Activated CD8-positive, alpha-beta T cell treated with anti-CD3 and anti-CD28 coated beads for 36 hours (primary cell): Measurements from ENCODE around the gene EIF4G3. TPM values are rescaled to one million over a fixed set of nuclear protein-coding genes. Genes with fewer than 3 reads are reported as not detected.
"Not testable (repeated sequence)": the region's sequence is repeated elsewhere in the genome, so short reads cannot be mapped to it uniquely, and the experiment has no call there.

Source experiments
- ATAC-seq: fragments of 200-7000 bp; cut with Tn5 transposase; one replicate; pipeline ENCODE4 v1.10.0; 2021; ENCODE audit warnings: mild to moderate bottlenecking, moderate library complexity
- CTCF ChIA-PET: fragments of 350-600 bp; sonication (Branson Sonifier 250); formaldehyde crosslinking; loops from one replicate; lab custom pipeline; 2021; ENCODE audit warnings: antibody characterized with exemption; lab: Charles Lee
- POLR2A ChIA-PET: fragments of 350-600 bp; sonication (Branson Sonifier 250); formaldehyde crosslinking; loops from one replicate; lab custom pipeline; 2021; ENCODE audit warnings: antibody characterized with exemption; lab: Charles Lee
- DNase-seq: peaks from one replicate; pipeline ENCODE4 v3.0.0-alpha.2; 2020
- H3K27ac Mint-ChIP-seq: one replicate; pipeline ENCODE4 v1.8.0; 2021; ENCODE audit warnings: mild to moderate bottlenecking, mixed read lengths
- H3K27me3 Mint-ChIP-seq: one replicate; pipeline ENCODE4 v1.8.0; 2021; ENCODE audit warnings: mixed read lengths
- H3K36me3 Mint-ChIP-seq: one replicate; pipeline ENCODE4 v1.8.0; 2021; ENCODE audit warnings: low read depth, mixed read lengths
- H3K4me1 Mint-ChIP-seq: one replicate; pipeline ENCODE4 v1.8.0; 2021; ENCODE audit warnings: low read depth, mixed read lengths
- H3K4me3 Mint-ChIP-seq: one replicate; pipeline ENCODE4 v1.8.0; 2021; ENCODE audit warnings: mild to moderate bottlenecking, moderate library complexity, mixed read lengths
- H3K9me3 Mint-ChIP-seq: one replicate; pipeline ENCODE4 v1.8.0; 2021; ENCODE audit warnings: mixed read lengths
- CTCF ChIP-seq: fragments of 200-600 bp; IDR thresholded peaks from one replicate; pipeline ENCODE4 v1.8.0; 2022; ENCODE audit warnings: antibody characterized with exemption, mild to moderate bottlenecking
- intact Hi-C: fragments of 100-400 bp; cut with micrococcal nuclease; formaldehyde crosslinking; loops from one replicate; pipeline ENCODE4 v1.10.0; 2022
- total RNA-seq, 2 experiments: library from RNA; stranded (reverse); gene quantifications; one replicate each; pipeline ENCODE4 v1.2.3, GENCODE V29; 2021

The EIF4G3 gene
- total RNA-seq, 2 experiments from 2014 or later, result 48.2 to 48.4 TPM

- no peak for ATAC-seq
- intact Hi-C loops, result no loop called here
These were observed 263.5 kb downstream of the EIF4G3 start for GRCh38 chr1:20913242-20913641.

GRCh38 chr1:20907526-20907925 lies 269.2 kb downstream of the EIF4G3 start:
- H3K27me3 Mint-ChIP-seq, H3K4me1 Mint-ChIP-seq, intact Hi-C loops, CTCF ChIA-PET, ATAC-seq, H3K4me3 Mint-ChIP-seq, DNase-seq, H3K27ac Mint-ChIP-seq, POLR2A ChIA-PET, H3K9me3 Mint-ChIP-seq: not testable (repeated sequence)
- H3K36me3 Mint-ChIP-seq, result peaks cover 11% of the 10 kb centered on the region

More at GRCh38 chr1:20913242-20913641, 263.5 kb downstream of the EIF4G3 start:
- Mint-ChIP-seq H3K27me3 (no peaks in the 10 kb centered on the region), H3K4me3 (no peak overlapping the region), H3K4me1 (no peaks in the 10 kb centered on the region), H3K36me3 (peaks cover 9% of the 10 kb centered on the region), H3K27ac (no peak overlapping the region), H3K9me3 (no peaks in the 10 kb centered on the region)
- DNase-seq, result no peak
- TF ChIP-seq CTCF, result no peak
- ChIA-PET POLR2A (no interaction called here), CTCF (no interaction called here)

- ChIA-PET CTCF (interaction anchor here (1.8 kb wide), 1 partner anchor 292 kb away, joined by 6 read pairs; no protein-coding TSS in a partner anchor), POLR2A (no interaction called here)
- H3K9me3 Mint-ChIP-seq, result no peaks in the 10 kb centered on the region
- H3K36me3 Mint-ChIP-seq, result peaks cover 11% of the 10 kb centered on the region
- no peaks in the 10 kb centered on the region for H3K27me3 Mint-ChIP-seq
- ATAC-seq (no peak), DNase-seq (no peak)
- TF ChIP-seq CTCF, result no peak
- no peak overlapping the region for H3K27ac Mint-ChIP-seq
- intact Hi-C loops, result no loop called here
- no peaks in the 10 kb centered on the region for H3K4me1 Mint-ChIP-seq
- H3K4me3 Mint-ChIP-seq, result no peak overlapping the region
These were observed 273.3 kb downstream of the EIF4G3 start for GRCh38 chr1:20903437-20903836.

GRCh38 chr1:20900056-20900455 lies 276.6 kb downstream of the EIF4G3 start:
- TF ChIP-seq CTCF, result no peak
- Mint-ChIP-seq H3K27me3 (no peaks in the 10 kb centered on the region), H3K36me3 (peaks cover 5% of the 10 kb centered on the region), H3K4me1 (no peaks in the 10 kb centered on the region), H3K4me3 (no peak overlapping the region), H3K9me3 (no peaks in the 10 kb centered on the region), H3K27ac (no peak overlapping the region)
- ChIA-PET CTCF (interaction anchor here (1.2 kb wide), 1 partner anchor 295 kb away, joined by 5 read pairs; no protein-coding TSS in a partner anchor), POLR2A (no interaction called here)
- ATAC-seq (no peak), DNase-seq (no peak)
- intact Hi-C loops, result no loop called here

GRCh38 chr1:20899154-20899972 lies 277.3 kb downstream of the EIF4G3 start:
- no peaks in the 10 kb centered on the region for H3K9me3 Mint-ChIP-seq
- no peak for TF ChIP-seq CTCF
- POLR2A ChIA-PET, result no interaction called here
- DNase-seq, result no peak
- H3K4me3 Mint-ChIP-seq, result no peak overlapping the region
- peaks cover 5% of the 10 kb centered on the region for H3K36me3 Mint-ChIP-seq
- intact Hi-C loops, result no loop called here
- H3K27me3 Mint-ChIP-seq, result no peaks in the 10 kb centered on the region
- no peak for ATAC-seq
- CTCF ChIA-PET, result interaction anchor here (1.2 kb wide), 1 partner anchor 296 kb away, joined by 5 read pairs; no protein-coding TSS in a partner anchor
- no peak overlapping the region for H3K27ac Mint-ChIP-seq
- no peaks in the 10 kb centered on the region for H3K4me1 Mint-ChIP-seq
